Loucy (cell line): ENCODE data around the gene TOMT.

Experiments used
- CTCF ChIP-seq: fragments of 200-600 bp; sonication (generic); conservative IDR thresholded peaks from 2 replicates; pipeline ENCODE4 v1.5.1; 2014; ENCODE audit warnings: mild to moderate bottlenecking, antibody characterized with exemption, low read length
- EZH2phosphoT487 ChIP-seq: fragments of 200-600 bp; IDR thresholded peaks from 2 replicates; pipeline ENCODE4 v1.6.1; 2018; ENCODE audit warnings: antibody characterized with exemption, mild to moderate bottlenecking, moderate library complexity, borderline replicate concordance

GRCh38 chr11:72138821-72139390 lies 33.2 kb downstream of the TOMT start:
- TF ChIP-seq CTCF (no peak), EZH2phosphoT487 (no peak)
